Measurements from ENCODE around the gene KMT2A.

Gene KMT2A

GRCh38 chr11:118533769-118534729, 97.8 kb downstream of the KMT2A start:
- DNase-seq, result no peak

GRCh38 chr11:118535261-118535660, 99.0 kb downstream of the KMT2A start:
- no peak for DNase-seq

GRCh38 chr11:118536726-118537125, 100.4 kb downstream of the KMT2A start:
- peak in 1 of 2 donors; percentile 25 for DNase-seq

- DNase-seq, result no peak
Observed at GRCh38 chr11:118537409-118537980, 101.2 kb downstream of the KMT2A start.

GRCh38 chr11:118544010-118544646, 107.8 kb downstream of the KMT2A start:
- DNase-seq, result no peak

- DNase-seq, result no peak
Observed at GRCh38 chr11:118544647-118545010, 108.3 kb downstream of the KMT2A start.

- no peak for DNase-seq
Observed at GRCh38 chr11:118545533-118545932, 109.2 kb downstream of the KMT2A start.

- no peak for DNase-seq
Observed at GRCh38 chr11:118547132-118547531, 110.8 kb downstream of the KMT2A start.

GRCh38 chr11:118552341-118552740, 116.0 kb downstream of the KMT2A start:
- no peak for DNase-seq

- DNase-seq, result no peak
Observed at GRCh38 chr11:118560806-118561205, 124.5 kb downstream of the KMT2A start.

GRCh38 chr11:118565051-118565450, 128.8 kb downstream of the KMT2A start:
- no peak for DNase-seq

GRCh38 chr11:118569670-118570069, 133.4 kb downstream of the KMT2A start:
- DNase-seq, result no peak

- DNase-seq, result no peak
Observed at GRCh38 chr11:118570787-118571186, 134.5 kb downstream of the KMT2A start.

GRCh38 chr11:118571701-118572060, 135.4 kb downstream of the KMT2A start:
- DNase-seq, result peak in 1 of 2 donors; percentile 32

- DNase-seq, result peak; percentile 60 to 82
Observed at GRCh38 chr11:118572061-118572980, 136.0 kb downstream of the KMT2A start, which contains the start of gene ARCN1. ARCN1 (plus strand) TSS chr11:118572409; CDS start chr11:118572548, 139 bp downstream.

GRCh38 chr11:118572981-118573550, 136.8 kb downstream of the KMT2A start:
- peak; percentile 3 to 13 for DNase-seq

GRCh38 chr11:118574636-118575035, 138.3 kb downstream of the KMT2A start:
- DNase-seq, result no peak

All from inflammatory macrophage (primary cell).